Measurements from ENCODE around the gene FGF12. TPM values are rescaled to one million over a fixed set of nuclear protein-coding genes. Genes with fewer than 3 reads are reported as not detected.

FGF12 gene
- total RNA-seq, 1 donor from 2014 or later = 7.2 TPM

DNA sequence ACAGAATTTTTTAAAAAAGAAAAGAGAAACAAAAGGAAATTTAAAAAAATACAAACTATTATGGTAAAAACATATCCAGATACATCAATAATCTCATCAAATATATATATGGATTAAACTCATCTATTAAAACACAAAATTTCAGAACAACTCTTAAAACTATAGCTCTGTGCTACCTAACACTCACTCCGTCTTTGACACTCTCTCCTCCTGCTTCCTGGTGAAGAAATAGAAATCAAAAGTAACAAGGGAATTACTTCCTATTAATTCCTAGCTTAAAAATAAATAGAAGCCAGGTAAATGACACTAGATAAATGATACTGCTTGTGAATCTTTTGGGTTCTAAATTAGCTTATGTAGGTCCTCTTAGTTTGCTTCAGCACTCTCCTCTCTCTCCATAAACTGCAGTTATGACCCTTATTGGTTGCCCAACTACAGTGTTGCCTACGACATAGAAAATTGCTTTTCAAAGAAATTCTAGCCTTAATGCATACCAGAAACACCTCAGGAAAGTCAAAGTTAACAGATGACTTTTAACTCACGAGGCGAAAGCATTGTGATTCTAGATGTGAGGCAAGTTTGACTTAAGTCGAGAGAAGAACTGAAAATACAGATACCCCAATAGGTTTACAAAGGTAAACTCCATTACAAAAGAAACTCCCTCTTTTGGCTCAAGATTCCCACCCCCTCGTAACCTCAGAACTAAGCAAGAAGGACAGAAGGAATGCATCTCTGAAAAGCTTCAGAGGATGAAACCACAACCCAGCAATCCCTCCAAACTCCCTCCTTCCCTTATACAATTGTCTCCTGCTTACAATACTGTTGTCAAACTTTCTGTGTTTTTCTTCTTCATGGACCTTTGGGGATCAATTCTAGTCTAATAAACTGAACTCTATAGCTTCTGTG is 394.7 kb downstream of the FGF12 start:
- DNase-seq = no peak

DNA sequence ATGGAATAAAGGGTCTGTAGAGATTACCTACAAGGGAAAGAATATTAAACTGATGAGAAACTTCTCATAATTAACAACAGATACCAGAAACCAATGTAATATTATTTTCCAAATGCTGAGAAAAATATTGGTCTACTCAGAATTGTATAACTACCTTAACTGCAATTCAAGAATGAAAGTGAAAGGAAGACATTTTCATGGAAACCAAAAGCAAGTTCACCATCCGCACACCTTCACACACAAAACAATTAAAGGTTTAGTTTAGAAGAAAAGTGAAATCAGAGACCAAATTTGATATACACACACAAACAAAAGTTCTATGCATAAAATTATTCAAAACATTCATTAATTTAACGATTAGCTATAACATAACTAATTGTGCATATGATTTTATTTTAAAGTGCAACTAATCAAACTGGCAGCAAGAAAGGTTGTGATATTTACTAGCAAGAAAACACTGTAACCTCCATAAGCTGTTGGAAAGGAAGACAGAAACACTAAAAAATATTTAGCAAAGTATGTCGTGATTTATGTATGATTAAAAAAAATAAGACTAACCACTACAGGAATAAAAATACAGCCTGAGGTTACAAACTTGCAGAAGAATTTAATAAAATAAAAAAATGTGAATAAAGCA is 395.5 kb downstream of the FGF12 start:
- no peak for DNase-seq

DNA sequence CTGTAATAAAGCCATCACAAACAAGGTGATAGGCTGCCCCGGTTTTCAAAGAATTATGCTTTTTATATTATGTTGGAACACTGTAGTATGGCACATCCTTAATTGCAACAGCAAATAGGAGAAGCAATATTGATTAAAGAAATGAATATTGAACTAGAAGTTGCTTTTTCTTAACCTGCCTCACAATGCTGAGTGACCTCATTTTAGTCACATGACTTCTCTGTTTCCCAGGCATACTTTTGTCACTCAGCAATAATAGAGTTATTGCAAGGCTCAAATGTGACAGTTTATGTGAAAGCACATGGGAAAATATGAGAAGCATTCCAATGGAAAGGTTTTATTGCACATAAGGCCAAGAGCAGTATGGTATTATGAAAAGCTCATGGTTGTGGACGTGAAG is 400.7 kb downstream of the FGF12 start:
- DNase-seq = no peak

DNA sequence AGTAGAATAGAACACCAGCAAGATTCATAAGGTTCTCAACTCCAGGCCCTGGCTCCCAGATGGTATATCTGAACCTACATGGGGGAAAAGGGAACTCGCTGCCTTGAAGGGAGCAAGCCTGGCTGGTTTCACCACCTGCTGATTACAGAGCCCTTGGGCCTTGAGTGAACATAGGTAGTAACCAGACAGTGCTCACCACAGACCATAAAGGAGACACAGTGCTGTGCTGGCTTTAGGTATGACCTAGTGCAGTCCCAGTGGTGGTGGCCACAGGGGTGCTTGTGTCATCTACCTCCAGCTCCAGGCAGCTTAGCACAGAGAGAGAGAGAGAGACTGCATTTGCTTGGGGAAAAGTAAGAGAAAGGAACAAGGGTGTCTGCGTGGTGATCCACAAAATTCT is 409.8 kb downstream of the FGF12 start:
- no peak for DNase-seq

DNA sequence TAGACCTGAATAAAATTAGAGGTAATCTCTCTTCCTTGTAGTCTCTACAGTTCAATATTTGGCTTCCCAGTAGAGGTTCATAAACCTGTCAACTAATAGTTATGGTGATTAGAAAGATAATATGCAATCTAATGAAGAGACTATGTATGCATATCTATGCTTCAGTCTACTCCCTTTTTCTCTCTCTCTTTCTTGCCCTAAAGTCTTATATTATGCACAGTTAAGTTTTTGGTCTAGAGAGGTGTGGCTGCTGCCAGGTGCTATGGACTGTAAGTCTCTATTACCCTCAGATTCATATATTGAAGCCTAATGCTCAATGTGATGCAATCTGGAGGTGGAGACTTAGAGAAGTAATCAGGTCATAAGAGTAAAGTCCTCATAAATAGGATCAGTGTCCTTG is 413.7 kb downstream of the FGF12 start:
- no peak for DNase-seq

DNA sequence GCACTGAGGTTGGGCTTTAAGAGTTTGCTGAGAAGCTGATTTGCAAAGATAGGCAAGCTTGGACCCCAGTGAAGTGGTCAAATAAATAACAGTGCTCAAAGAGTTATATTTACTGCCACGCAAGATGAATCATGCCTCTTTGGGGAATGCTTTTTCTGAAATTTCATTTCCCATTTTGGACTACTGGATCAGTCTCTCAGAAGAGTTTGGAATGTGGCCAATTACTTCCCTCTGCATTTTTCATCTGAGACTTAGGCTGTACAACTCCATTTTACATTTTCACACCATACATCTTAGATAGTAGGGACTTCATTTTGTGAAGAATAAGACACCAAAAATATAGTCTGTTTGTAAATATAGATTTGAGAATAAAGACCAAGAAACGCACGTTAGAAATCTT is 419.7 kb downstream of the FGF12 start:
- DNase-seq = no peak

DNA sequence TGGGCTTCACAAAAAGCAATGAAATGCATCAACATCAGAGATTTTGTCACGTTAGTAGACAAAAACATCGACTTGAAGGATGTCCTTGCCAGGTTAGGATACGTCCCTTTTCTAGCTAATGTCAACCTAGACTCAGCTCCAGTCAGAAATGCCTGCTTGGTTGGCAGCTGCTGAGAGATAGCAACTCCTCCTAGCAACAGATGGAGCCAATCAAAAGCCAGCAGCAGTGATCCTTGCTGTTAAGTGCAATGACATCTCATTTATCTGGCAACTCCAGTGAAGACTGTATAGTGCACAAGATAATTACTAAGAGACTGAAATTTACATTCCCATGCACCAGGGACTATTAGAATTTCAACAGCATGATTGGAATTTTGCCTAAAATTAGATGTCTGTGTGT is 424.1 kb downstream of the FGF12 start:
- DNase-seq = peak; percentile 10

DNA sequence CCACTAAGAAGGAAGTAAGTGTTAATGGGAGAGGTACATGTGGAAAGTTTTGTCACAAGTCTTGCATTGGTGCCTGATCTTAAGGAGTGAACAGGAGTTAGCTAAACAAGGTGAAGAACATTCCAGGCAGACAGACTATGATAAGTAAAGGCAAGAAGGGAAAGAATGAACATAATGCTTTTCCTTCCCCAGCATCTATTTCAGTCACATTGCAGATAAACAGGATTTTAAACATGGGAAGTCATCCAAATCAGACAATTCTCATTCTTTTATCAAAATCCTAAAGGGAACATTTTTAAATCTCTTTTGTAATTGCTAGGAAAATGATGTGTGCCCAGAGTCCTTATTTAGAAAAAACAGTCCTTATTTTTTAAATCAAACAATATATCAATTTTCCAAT is 424.6 kb downstream of the FGF12 start:
- DNase-seq = no peak

DNA sequence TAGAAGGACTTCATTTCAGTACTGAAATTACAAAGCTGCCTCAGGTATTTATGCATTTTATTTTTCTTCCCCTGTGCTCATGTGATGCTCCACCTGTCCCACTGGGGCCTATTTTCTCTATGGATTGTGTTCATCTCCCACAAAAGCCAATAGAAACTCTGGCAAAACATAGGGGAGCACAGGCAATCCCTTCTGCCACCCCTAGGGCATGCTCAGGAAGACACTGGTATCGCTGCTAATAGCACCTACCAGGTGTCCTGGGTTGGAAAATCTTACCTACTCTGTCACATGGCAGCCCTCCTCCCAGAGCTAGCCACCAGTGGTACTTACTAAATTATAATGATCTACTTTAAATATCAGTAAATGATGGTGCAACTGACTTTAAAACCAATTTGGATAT is 427.4 kb downstream of the FGF12 start:
- no peak for DNase-seq

DNA sequence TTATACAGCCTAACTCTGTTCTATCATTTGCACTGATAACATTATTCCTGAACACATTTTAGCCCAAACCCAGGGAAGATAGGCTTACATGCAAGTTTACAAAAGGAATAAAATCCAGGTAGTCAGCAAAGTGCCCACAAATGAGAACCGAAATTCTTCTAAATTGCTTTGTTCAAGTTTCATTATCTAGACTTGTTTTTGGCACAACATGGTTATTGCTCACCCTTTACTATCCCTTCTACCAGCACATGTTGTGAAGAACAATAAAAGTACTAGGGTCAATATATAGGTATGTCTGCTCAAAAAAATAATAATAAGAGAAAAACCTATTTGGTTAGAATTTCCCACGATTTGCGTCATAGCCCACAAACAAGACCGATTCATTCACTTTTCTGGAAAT is 430.5 kb downstream of the FGF12 start:
- DNase-seq = no peak

DNA sequence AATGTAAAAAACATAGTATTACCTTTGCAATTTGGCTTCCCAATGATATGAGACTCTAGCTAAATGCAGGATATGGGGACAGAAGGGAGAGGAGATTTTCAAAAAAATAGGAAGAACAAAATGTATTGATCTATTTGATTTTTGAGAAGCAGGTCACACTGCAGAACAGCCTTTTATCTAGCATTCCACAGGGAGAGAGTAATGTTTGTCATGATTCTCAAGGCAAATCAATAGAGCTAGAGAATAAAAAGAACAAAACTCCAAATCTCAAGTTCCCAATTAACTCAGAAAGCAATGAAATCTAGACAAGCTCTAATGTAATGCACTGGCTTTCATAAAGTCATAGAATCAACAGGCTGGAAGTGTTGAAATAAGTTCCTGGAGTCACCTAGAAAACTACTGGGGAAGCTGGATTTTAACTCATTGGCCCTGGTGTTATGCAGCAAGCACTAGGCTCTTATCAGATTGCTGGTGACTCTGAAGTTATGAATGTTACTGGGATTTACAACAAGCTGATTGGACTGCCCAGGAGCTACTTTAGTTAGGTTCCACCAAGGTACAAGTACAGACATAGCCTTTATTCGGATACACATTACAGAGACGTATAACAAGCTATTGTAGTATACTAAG is 442.8 kb downstream of the FGF12 start:
- no peak for DNase-seq

DNA sequence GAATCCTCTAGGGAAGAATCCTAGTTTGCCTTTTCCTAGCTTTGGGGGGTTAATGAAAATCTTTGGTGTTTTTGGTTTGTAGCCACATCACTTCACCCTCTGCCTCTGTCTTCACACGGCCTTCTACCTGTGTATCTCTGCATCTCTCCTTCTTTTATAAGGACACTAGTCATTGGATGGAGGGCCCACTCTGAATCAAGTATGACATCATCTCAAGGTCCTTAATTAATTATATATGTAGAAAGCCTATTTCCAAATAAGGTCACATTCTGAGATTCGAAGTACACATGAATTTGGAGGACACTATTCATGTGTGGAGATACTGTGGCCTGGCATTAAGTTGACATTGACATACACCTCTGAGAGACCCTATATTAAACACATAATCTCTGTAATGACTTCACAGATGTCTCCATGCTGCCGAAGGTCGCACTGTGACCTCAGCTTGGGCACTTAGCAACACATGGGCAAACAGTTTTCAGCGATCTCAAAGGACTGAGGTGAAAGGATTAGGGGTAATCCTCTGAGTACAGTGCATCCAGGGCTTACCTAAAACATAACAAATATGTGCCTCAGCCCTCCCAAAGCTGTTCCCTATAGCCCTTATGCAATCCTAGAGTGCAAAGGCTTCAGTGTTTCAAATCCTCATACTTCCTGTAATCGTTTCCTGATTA is 446.0 kb downstream of the FGF12 start:
- DNase-seq = no peak

DNA sequence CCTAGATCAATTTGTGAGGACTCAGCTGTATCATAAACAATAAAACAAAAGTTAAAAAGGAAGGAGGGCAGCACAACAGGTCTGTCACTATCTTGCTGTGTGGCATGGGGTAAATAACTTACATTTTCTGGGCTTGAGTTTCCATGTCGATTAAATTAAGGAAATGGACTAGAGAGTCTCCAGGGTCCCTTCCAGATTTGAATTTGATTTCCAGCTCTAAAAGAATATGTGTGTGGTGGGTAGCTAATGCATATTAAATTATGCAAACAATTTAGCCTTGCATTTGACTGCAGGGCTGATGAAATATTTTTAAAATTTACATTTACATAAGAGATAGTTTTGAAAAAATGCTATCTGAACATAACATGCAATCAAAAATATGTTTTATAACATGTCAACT is 447.7 kb downstream of the FGF12 start:
- DNase-seq = no peak

DNA sequence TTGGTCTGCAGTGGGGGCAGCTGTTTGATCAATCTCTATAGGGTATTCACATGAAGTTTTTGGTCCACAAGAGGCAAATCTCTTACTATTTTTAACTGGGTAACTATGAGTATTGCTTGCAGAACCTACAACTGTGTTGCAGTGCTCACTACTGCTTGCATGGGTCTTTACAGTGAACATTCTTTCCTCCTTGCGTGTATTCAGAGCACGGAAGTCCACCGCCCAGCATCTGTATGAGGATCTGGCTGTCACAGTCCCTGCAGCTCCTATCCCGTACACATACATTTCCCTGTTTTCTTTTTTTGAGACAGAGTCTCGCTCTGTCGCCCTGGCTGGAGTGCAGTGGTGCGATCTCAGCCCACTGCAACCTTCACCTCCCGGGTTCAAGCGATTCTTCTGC is 449.9 kb downstream of the FGF12 start:
- no peak for DNase-seq

DNA sequence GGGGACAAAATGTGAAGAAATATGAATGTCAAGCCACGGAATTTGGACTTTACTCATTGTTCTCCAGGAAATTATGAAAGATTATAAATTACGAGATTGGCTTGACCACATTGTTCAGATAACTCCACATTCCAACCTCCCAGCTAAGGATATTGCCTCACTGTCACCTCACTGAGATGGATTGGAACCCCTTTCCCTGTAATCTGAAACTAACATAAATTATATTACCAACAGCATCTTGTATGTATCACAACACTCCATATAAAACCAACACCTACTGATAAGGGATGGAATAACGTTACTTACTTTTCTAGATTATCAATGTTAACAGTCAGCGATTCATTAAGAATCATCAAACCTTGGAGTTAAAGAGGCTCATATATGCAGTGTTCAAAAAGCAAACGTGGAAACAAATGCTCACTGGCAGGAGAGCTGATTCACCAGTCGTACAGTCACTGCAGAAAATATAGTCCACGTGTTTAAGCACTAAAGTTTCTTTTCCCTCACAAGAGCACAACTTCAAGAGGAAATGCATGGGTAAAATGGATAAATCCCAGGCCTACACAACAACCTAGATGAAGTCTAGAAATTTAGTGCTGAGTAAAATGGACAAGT is 451.5 kb downstream of the FGF12 start:
- no peak for DNase-seq

DNA sequence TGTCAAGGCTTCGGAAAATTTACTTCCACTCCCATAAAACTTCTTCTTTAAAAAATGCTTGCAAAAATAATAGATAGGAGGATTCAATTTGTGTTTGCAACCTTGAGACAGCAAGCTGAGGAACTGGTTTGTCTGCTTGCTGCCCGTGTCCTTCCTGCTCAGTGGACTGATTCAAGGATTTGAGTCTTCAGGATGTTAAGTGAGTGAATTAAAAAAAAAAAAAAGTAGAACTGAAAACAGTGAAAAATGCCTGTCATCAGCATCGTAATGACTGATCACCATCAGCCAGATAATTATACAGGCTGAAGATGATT is 453.7 kb downstream of the FGF12 start:
- DNase-seq = peak; percentile 28

DNA sequence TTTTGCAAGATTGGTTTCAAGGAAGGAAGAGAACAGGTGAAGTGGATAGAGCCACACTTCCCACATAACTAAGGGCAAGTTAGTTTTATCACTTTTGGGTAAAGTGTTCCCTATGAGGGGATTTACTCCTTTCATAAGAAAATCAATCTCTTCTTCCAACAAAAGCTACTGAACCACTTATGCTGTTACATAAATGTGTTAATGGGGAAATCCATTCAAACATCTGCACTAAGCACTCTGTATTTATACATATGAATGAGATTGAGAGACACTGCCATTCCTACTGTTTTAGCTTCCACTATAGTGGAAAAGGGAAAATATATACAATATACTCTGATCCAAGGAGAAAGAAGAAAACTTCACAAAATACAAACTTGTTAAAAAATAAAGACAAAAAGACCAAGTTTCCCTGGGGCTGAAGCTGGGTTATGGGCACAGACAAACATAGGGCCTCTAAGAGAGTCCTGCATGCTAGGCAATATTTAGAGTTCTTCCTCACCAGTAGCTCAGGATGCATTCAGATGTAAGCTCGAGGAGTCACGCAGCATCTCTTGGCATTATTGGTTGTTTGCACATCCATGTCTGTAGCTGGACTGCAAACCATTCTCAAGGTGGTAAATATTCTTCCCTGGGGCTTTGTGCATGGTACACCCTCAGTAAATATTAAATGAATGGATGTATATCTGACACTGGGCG is 454.2 kb downstream of the FGF12 start:
- DNase-seq = peak; percentile 1

DNA sequence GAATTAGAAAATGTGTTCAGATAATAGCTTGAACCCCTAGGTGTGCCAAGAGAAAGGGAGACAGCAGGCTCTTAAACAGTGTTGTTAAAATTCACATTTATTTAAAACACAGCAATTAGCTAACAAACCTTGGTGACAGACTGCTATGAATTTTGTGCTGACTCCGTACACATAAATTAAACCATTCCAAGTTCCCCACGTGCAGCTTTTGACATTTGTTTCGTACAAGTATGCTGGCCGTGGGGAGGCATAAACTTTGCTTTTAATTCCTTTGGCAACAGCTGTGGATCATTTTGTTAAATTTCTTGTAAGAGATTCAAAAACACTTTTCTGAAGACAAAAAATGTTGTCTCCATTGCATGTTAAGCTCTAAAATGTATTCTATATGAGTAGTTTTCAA is 465.3 kb downstream of the FGF12 start:
- DNase-seq = no peak

DNA sequence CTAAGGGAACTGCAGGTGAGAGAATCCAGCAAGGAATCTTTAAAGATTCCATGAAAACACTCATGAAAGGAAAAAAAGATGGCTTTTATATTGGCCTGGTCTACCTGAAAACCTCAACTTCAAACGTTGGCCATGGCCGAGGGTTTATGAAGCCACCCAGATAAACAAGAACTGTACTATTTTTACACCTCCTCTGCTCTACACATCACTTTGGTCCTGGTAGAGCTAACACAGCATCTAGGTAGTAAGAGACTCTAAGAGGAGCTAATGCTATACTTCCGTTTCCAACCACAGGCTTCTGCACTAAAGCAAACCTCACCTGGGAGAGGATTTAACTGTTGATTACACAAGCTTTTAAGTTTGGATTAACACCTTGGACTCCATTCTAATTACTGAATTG is 466.2 kb downstream of the FGF12 start:
- no peak for DNase-seq

DNA sequence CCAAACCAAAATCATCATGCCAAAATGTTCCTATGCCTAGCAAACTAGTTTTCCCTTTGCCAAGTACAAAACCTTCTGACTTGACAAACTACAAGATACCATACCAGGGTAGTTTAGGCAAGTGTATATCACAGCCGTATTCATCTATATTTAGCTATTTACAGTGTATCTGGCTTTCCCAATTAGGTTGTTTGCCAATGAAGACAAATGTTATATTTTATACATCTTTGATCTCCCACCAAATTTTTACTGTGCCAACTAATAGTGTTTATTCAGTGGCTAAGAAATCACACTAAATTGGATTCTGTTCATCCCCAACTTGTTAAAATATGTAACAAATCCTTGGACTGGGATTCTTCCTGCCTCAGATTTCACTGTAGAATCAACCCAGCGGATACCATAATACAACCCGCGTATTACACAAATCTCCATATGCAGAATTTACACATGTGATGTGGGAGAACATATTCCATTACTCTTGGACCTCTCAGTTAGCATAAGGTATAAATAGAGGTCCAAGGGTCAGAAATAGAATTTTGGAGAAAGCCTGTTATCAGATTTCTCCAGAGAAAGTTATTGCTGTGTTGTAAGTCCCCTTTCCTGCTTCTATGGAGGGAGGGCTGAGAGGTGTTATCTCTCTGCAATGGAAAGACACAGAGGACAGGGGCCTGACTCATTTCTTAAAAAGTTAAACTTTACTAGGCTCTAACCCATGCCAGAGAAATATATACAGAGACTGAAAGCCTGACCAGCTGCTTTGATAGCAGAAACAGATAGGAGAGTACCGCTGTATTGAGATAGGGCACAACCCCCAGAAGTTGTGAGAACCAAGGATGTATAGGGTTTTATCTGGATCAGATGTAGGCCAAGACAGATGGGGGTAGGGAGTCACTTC is 467.0 kb downstream of the FGF12 start:
- no peak for DNase-seq

DNA sequence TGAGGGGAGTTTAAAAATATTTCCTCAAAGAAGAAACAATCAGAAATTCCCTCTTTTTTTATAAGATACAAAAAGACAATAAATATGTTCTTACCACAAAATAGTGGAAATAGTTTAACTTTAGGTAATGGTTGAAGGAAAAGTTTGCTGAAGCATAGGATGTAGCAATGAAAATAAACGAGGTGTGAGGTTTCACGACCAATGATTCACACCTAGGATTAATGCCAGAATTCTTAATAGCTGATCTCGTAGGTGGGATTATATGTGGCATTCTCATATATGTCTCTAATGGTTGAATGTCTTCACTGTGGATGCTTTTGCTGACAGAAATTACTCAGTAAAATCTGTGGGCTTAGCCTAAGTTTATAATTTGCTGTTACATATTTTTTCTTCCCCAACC is 467.7 kb downstream of the FGF12 start:
- no peak for DNase-seq
